SK-N-MC (cell line): ENCODE measurements around the gene ADARB2.

Source experiments
- EZH2 ChIP-seq: fragments of 200-600 bp; sonication (generic); IDR thresholded peaks from one replicate; pipeline ENCODE4 v1.6.1; 2017; ENCODE audit warnings: antibody characterized with exemption
- POLR2AphosphoS5 ChIP-seq: IDR thresholded peaks from 2 replicates; pipeline ENCODE4 v1.6.1; 2012; ENCODE audit warnings: mild to moderate bottlenecking, low read depth, low read length, borderline replicate concordance

DNA sequence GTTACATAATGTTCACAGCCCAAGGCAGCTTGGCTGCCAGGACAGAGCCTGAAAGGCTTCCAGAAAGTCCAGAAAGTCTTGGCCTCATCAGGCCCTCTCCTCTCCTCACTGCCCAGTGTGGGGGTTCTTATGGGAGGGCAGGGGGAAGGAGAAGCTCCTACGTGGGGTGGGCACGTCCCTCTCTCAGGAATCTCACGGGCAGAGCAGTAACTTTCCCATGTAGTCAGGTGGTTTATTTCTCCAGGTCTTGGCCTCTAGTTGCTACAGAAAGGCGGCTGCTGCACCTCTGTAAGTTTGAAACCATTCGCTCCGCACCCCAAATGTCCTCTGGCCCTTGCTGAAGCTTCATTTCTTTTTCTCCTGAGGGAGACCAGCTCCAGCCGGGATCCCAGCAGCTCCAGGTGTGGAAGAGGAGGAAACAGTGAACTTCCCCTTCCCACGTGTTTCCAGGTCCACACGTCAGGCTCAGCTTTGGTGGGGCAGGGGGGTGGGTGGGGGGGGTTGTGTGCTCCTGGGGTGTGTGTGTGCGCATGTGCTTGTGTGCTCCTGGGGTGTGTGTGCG lies 360.9 kb downstream of the ADARB2 start:
- TF ChIP-seq POLR2AphosphoS5 (no peak), EZH2 (no peak)
